Jurkat, Clone E6-1 (cell line): Measurements from ENCODE around the gene ZFR.
"Not testable (repeated sequence)": the region's sequence is repeated elsewhere in the genome, so short reads cannot be mapped to it uniquely, and the experiment has no call there.

Source experiments
- DNase-seq: peaks from one replicate; pipeline ENCODE4 v3.0.0-alpha.2; 2011; ENCODE audit warnings: low read depth, low spot score
- H3K4me3 ChIP-seq: 2 replicates; pipeline ENCODE4 v1.5.1; 2011; ENCODE audit warnings: mild to moderate bottlenecking, low read length, control low read depth, moderate library complexity

ZFR gene

GRCh38 chr5:32331217-32331934, 113.2 kb downstream of the ZFR start:
- no peak for DNase-seq
- H3K4me3 ChIP-seq: no peak overlapping the region

GRCh38 chr5:32330126-32330971, 114.2 kb downstream of the ZFR start:
- no peak for DNase-seq
- H3K4me3 ChIP-seq: no peak overlapping the region

DNA sequence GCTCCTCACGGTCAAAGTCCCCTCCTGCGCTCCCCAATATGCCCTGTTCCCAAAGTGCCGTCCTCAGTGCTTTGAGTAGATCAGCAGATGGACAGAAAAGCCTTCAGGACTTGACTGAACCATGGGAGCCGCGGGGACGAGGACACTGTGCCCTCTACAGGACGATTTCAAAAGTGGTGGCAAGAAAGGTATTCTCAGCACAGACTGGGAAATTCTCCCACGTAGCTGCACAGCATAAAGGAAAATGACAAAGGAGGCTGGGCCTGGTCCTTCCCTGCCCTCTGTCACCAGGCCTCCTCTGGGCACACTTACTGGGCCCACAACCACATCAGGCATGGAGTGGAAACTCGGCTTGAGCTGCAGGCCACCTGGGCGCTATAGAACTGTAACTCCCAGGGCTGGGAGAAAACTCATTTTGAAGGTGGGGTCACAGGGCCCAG, 115.1 kb downstream of the ZFR start:
- H3K4me3 ChIP-seq: no peak overlapping the region

DNA sequence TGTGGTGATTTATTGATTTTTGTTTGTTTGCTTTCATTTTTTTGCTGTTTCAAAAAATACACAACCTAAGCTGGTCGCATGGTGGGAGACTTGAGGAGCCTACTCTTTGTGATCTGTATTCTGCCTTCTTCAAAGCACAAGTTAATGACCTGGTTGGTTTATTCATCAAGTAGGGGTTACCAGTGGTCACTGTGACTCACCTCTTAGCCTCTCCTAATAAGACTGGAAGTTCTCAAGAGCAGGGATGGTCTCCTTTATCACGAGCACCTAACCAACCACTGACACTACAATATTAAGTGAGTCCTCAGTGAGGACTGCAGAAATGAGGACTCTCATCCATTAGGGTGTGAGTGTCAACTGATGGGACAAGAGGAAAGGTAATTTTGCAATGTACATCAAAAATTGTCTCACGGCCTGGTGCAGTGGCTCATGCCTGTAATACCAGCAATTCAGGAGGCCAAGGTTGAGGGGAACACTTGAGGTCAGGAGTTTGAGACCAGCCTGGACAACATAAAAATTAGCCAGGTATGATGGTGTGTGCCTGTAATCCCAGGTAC, 118.2 kb downstream of the ZFR start:
- DNase-seq: no peak
- no peak overlapping the region for H3K4me3 ChIP-seq

More for the DNA sequence above, 115.1 kb downstream of the ZFR start:
- DNase-seq: peak; percentile 46

DNA sequence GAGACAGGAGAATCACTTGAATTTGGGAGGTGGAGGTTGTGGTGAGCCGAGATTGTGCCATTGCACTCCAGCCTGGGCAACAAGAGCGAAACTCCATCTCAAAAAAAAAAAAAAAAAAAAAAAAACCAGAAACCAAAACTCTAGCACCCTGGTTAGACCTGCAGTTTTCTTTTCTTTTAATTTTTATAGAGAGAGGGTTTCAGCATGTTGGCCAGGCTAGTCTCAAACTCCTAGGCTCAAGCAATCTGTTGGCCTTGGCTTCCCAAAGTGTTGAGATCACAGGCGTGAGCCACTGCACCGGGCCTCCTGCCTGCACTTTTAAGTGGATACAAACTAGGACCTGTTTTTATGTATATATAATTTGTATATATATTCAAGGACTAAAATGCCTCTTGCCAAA, 118.9 kb downstream of the ZFR start:
- H3K4me3 ChIP-seq: no peak overlapping the region
- no peak for DNase-seq

- DNase-seq: no peak
- no peak overlapping the region for H3K4me3 ChIP-seq
Measured at GRCh38 chr5:32325062-32325461, 119.5 kb downstream of the ZFR start.

DNA sequence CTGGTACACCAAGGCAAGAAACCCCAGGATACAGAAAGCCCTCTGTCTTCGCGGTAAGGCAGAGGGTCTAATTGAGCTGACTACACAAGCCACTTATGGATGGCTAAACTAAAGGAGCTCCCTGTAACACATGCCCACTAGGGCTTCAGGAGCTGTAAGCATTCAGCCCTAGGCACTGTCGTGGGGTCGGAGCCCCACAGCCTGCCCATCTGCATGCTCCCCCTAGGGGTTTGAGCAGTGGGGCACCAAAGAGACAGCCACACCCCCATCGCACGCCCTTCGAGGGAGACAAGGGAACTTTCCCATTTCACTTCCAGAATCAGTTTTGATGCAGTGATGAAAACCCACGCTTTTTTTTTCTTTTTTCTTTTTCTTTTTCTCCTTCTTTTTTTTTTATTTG, 120.8 kb downstream of the ZFR start:
- H3K4me3 ChIP-seq: no peak overlapping the region
- no peak for DNase-seq

GRCh38 chr5:32322882-32323281, 121.7 kb downstream of the ZFR start:
- no peak overlapping the region for H3K4me3 ChIP-seq
- DNase-seq: no peak

- not testable (repeated sequence) for DNase-seq, H3K4me3 ChIP-seq
Measured at GRCh38 chr5:32321787-32322186, 122.8 kb downstream of the ZFR start.

DNA sequence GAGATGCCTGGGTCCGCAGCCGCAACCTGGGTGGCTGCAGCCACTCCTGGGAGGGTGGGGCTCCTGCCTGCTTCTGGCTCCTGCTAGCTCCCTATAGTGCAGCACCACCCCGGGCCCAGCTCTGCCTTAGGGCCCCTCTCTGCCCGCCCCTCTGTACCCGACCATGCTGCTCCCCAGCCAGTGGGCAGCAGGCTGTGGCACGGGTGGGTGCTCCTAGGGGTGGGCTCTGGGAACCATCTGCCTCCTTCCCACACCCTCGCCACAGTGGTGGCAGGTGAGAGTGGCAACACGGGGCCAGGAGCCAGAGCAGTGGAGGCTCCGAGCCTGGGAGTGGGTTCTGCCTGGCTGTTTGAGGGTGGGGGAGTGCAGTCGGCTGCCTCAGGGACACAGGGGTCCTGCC, 124.0 kb downstream of the ZFR start:
- H3K4me3 ChIP-seq: no peak overlapping the region
- no peak for DNase-seq

DNA sequence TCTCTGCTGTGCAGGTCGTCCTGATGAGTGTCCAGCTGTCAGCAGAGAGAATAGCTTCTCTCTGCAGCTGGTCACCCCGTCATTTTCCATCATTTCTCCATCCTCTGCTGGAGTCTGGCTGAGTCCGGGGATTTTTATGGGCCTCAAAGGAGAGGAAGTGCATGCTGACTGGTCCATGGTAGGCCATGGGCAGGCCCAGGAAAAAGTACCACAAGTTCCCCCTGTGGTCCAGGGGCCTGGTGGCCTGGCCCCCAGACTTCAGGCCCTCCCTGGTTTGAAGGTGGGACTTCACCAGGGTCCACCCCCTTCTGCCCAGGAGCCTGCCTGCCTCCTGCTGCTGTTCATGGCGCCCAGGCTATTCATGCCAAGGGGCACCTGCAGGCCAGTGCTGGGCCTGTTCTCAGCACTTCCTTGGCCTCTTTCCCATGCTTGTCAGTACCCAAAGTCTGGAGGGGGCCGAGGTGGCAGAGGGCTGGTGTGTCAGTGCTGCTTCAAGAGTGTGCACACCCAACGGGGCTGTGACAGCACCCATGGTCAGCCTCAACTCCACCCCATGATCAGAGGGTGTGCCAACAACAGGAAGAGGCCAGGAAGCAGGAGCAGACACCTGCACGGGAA, 124.5 kb downstream of the ZFR start:
- H3K4me3 ChIP-seq: no peak overlapping the region
- no peak for DNase-seq

- DNase-seq: no peak
- no peak overlapping the region for H3K4me3 ChIP-seq
Measured at GRCh38 chr5:32319392-32319791, 125.1 kb downstream of the ZFR start.

- H3K4me3 ChIP-seq: no peak overlapping the region
Measured at GRCh38 chr5:32317041-32317440, 127.5 kb downstream of the ZFR start.

DNA sequence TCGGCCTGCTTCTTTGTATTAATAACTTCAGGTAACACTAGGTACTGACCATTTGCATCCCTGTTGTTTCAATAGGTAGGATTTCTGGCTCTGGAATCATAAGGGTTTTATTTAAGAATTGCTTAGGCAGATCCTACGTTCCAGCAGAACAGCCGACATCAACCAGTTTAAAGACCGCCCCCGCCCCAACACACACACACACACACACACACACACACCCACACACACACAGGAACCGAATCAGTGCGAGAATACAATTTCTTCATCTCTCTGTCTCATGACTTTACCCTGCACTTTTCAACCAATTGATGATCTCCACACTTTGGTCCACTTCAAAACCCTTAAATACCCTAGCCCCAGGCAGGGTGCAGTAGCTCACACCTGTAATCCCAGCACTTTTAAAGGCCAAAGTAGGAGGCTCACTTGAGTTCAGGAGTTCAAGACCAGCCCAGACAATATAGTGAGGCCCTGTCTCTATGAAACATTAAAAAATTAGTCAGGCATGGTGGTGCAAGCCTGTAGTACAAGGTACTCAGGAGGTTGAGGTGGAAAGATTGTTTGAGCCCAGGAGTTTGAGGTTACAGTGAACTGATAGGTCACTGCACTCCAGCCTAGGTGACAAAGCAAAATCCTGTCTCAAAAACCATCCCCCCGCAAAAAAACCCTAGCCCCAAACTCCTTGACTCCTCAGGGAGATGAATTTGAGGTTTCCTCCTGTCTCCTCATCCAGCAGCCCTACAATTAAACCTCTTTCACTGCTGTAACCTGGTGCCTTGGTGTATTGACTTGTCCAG, 129.1 kb downstream of the ZFR start:
- H3K4me3 ChIP-seq: no peak overlapping the region
- no peak for DNase-seq

More at GRCh38 chr5:32317041-32317440, 127.5 kb downstream of the ZFR start:
- DNase-seq: no peak

DNA sequence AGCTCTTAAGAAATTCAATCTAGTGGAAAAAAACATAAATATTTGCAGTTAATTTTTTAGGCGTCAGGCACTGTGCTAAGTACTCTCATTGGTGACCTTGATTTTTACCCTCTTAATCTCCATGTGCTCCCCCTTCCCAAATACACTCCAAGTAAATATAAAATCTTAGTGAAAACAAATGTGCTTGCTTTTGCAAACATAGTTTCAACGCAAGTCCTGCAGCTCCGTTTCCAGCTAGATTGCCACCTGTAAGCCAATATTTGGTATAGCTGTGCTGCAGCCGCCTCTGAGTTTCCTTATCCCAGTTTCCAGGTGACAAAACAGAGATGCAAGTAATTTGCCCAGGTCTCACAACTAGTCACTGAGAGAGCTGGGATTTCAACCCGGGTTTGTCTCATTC, 129.9 kb downstream of the ZFR start:
- no peak overlapping the region for H3K4me3 ChIP-seq
- DNase-seq: no peak

- H3K4me3 ChIP-seq, DNase-seq: not testable (repeated sequence)
Measured at GRCh38 chr5:32314152-32314488, 130.4 kb downstream of the ZFR start.

DNA sequence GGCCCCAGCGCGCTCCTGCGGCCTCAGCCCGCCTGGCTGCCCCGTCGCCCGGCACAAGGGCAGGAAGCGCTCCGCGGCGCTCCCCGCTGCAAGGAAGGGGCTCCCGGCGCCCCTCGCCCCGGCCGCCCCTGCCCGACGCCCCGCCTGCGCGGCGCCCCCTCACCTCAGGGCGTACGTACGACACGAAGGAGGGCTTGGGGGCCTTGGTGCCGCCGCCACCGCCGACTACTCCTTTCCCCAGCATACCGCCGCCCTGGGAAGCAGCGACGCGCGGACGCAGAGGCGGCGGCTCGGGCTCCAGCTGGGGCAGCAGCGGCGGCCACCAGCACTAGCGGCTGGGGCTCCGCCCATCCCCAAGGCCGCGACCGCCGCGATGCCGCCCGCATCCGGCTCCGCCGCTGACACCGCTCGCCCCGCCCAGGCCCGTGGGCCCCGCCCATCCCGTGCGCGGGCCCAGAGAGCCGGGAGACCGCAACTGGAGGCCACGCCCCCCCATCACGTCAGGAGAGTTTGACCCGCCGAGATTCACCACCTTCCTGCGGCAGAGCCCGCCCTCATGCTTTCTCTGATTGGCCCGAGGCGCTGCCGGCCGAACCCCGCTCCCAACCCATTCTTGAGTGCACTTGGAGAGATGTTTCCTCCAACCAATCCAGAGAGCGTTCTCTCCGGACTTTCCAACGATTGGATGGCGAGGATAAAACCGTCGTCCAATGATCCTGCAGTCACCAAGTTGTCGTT, 131.8 kb downstream of the ZFR start, which contains the start of gene MTMR12:
Gene MTMR12, minus strand, starts transcription at position 345 of the 738 bp plus-strand sequence. Its CDS starts 101 bp downstream, at position 244.
- H3K4me3 ChIP-seq: peak within 1 kb of the TSS; percentile 72
- DNase-seq: peak; percentile 99

DNA sequence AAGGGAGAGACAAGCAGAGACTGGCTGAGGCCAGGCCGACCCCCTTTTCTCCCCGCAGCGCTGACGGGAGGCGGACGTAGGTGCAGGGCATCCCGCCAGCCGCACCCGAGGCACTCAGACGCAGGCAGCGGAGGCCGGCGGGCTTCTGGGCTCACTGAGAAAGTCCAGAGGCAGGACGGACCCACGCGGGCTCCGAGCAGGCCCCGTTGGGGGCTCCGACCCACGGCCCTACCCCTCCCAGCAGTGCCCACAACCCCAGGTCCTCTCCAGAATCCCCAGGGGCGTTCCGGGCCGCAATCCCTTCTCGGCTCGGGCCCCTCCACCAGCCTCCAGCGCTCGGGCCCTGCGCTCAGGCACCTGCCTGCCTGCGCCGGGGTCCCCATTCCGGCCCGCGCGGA, 132.3 kb downstream of the ZFR start:
- no peak for DNase-seq

More for the DNA sequence above, 132.3 kb downstream of the ZFR start:
- peak overlapping the region; percentile 70 for H3K4me3 ChIP-seq
